CD4-positive, alpha-beta T cell treated with Interleukin-17A for 4 hours (primary cell): ENCODE data around the gene POPDC2.
"Not testable (repeated sequence)": the region's sequence is repeated elsewhere in the genome, so short reads cannot be mapped to it uniquely, and the experiment has no call there.

ENCODE experiments used
- DNase-seq: peaks from one replicate; pipeline ENCODE4 v3.0.0-alpha.2; 2020; ENCODE audit warnings: mixed read lengths

The POPDC2 gene

DNA sequence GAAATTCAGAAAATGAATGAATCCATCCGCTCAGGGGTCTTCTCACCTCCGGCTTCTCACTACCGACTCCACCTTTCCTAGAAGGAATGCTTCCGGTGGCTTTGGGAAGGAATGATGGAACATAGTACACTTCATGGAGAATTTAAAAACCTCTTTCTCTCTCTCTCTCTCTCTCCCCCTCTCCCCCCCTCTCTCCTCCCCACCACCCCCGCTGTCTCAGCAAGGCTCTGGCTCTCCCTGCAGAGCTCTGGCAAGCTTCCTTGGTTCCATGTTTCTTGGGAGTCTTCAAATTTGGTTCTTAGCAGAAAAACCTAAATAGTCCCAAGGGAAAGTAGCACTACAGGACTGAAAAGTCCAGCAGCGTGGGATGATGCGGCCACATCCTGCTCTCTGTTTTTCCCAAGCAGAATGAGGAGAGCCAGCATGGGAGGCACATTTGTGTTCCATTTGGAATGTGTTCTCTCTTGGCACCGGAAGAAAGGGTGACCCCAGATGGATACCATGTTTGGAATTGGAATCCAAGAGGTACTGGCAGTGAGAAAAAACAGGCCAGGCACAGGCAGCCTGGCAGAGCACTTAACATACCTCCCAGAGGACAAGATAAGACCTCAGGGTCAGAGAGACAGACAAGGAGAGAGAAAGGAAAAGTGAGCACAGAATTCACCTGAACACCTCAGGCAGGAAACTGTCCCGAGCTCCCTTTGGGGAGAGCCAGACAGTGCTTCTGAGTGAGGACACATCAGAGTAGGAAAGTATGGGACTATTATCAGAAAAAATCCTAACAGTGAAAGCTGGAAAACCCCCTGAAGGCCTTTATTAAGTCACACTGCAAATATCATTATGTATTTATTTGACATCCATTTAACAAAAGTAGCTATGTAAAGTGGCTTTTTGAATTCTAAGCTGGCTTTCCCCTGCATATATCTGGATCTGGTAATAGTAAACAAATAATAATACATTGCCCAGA is at the start of gene POPDC2:
POPDC2 (minus strand) TSS at position 116 of the 967 bp plus-strand sequence. CDS start 166 bp downstream, outside the sequence.
- no peak for DNase-seq

GRCh38 chr3:119703820-119704531 is 43.6 kb upstream of the POPDC2 start:
- DNase-seq: no peak

DNA sequence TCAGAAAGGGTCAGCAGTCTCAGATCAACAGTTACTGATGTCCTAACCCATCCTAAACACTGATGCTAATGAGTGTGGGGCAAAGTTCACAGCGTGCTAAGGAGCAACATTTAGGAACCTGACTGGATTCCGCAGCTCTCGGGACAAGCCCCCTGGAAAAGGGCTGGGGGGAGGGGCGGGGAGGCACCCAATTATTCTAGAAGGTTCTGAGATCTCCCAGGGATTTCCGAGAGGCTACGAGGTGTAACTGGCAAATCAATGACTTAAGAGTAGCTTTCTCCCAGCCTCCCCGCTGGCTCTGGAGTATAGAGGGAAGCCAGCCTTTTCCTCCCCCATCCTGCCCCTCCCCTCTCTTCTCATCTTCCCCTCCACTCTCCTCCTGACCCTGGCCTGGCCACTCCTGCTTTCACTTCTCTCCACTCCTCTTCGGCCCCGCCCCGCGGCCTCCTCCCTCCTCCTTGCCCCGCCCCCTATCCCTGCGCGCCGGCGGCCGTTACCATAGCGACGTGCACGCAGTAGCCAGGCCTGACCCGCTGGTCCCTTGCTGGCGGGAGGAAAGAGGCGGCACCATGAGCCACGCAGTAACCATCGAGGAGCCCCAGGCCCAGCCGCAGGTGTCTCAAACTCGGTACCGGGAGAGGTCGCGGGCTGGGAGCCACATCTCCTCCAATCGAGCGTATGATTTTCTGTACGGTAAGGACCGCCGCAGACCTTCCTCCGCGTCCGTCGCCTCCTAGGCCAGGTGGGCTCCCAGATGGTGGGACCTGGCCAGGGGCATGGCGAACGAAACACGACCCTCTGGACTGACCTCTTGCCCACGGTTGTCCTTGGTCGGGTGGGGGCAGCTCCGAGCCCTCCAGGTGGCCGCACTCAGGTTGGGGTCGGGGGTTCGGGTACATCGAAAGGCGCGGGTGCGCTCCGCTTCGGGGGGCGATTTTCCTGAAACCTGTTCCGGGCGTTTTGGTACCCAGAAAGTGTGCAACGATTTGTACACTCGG is 42.4 kb upstream of the POPDC2 start, which contains the start of gene CFAP91:
CFAP91 (plus strand) TSS at position 493 of the 998 bp plus-strand sequence; CDS start at position 570, 77 bp downstream.
- peak; percentile 86 for DNase-seq

GRCh38 chr3:119700920-119701734 is 40.7 kb upstream of the POPDC2 start:
- no peak for DNase-seq

- DNase-seq: no peak
These were observed 40.0 kb upstream of the POPDC2 start for GRCh38 chr3:119700269-119700919.

DNA sequence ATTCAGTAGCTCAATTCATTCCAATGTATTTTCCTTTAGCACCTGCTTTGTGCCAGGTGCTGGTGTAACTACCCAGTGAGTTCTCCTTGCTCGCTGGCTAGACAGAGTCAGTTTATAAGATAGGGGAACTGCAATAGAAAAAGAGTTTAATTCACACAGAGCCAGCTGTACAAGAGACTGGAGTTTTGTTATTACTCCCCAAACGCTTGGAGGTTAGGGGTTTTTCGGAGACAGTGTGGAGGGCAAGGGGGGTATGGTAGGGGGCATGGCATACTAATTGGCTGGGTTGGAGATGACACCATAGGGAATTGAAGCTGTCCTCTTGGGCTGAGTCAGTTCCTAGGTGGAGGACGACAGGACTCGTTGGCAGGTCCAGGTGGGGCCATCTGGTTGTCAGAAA is 37.0 kb upstream of the POPDC2 start:
- DNase-seq: no peak

GRCh38 chr3:119695480-119695879 is 35.1 kb upstream of the POPDC2 start:
- DNase-seq: no peak

- DNase-seq: no peak
These were observed 29.8 kb upstream of the POPDC2 start for GRCh38 chr3:119690043-119690656.

GRCh38 chr3:119683421-119683820 is 23.0 kb upstream of the POPDC2 start:
- no peak for DNase-seq

DNA sequence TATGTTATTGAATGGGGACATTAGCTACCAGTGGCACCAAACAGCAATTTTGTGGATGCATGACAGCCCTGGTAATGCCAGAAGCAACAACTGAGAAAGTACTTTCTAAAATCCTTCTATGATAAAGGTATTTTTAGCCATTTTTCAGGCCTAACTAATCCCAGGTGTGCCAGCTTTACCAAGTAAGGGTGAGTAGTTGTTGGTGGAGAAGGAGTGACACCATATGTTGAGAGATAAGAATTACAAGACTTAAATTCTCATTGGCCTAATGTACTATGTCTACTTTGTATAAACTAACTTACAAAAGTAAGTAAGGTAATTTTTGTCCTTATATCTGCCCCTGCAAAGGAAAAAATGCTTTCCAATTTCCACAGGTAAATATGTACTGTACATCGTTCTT is 20.9 kb upstream of the POPDC2 start:
- DNase-seq: no peak

DNA sequence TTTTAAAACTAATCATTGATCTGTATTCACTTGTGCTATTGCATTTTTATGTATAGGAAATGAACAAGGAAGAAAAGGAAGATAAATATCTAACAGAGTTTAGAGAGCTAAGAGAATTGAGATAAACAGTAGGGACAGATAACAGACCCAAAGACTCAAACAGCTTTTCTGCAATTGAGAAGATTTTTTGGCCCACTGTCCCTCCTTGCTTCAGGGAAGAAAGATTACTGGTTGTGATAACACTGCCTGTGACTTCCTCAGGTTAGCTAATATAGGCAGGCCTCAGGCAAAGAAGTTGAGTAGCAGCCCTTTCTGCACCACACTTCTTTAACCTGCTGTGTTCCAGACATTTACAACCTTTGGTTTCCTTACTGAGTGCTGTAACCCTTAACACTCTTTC is 19.5 kb upstream of the POPDC2 start:
- DNase-seq: no peak

DNA sequence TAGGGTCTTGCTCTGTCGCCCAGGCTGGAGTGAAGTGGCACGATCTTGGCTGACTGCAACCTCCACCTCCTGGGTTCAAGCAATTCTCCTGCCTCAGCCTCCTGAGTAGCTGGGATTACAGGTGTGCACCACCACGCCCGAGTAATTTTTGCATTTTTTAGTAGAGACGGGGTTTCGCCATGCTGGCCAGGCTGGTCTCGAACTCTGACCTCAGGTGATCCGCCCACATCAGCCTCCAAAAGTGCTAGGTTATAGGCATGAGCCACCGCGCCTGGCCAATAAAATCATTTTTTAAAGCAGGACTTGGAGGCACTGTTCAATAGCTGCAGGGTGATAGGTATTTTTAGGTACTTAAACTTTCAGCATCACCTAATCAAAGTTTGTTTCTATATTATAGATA is 17.8 kb upstream of the POPDC2 start:
- not testable (repeated sequence) for DNase-seq

- DNase-seq: no peak
These were observed 17.2 kb upstream of the POPDC2 start for GRCh38 chr3:119677641-119677934.

DNA sequence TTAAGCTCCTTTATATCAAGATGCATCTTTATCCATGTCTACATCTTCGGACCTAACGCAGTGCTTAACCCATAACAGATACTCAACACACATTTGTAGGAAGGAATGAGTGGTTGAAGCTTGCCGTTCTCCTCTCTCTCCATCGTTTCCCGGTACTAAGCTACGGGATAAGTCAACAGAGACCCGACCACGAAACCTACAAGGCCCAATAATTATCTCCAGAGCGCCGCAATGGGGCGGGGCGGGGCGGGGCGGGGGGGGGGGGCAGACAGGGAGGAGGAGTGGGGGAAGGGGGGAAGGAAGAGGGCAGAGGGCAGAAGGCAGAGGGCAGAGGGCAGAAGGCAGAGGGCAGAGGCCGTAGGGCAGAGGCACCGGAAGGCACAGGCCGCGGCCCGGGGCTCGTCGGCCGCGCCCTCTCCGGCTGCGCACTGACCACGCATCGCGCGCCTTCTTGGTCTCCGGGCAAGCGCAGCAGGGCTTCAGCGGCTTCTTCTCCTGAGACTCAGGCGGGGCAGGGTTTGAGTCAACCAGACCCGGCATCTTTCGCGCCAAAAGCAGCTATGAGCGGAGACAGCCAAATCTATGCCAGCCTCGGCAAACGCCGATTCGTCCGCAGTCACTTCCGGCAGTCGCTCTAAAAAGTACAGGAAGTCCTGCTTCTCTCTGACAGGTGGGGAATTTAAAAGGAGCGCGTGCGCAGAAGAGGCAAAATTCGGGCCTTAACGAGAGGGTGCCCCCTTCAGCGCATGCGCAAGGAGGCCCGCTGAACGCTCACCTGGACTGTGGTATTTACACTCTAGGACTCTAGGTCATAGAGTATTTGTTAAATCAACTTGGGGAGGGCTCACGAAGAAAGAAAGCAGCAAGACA is 16.6 kb upstream of the POPDC2 start, which contains the start of gene COX17:
COX17 (minus strand) TSS at position 636 of the 870 bp plus-strand sequence; CDS start at position 540, 96 bp downstream.
- DNase-seq: peak; percentile 97

DNA sequence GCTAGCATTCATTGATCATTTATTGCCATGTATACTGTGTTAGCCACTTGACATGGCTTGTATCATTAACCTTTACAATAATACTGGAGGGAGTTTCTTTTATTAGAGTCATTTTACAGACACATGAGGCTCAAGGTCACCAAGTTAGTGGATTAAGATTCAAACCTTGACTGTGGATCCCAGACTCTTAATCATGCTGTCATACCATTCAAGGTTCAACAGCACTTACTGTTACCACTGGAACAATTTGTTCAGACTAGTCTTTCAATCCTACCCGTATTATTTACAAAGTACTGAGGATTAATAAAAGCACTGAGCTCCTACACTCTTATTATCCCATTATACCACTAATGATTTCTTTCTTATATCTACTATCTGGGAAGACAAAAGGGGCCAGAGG is 15.6 kb upstream of the POPDC2 start:
- no peak for DNase-seq

GRCh38 chr3:119675188-119675874 is 14.9 kb upstream of the POPDC2 start:
- no peak for DNase-seq

GRCh38 chr3:119673875-119674274 is 13.5 kb upstream of the POPDC2 start:
- no peak for DNase-seq

DNA sequence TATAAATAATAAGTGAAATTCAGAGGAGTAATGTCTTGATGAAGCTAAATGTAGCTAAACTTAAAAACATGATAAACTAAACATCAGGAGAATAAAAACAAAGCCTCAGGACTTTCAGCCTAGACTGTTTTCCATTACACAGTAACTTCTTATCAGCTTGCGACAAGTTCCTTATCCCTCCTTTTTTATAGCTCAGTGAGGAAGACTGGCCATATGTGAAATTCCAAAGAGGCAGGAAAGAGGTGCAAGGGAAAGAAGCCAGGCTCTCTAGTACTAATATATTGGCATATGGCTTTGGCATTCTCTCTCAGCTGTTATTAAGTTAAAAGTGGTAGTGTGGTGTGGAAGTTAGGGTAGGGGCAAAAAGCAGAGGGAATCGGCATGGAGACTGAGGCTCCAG is 12.4 kb upstream of the POPDC2 start:
- DNase-seq: no peak
